Motor neuron (in vitro differentiated cells): ENCODE measurements around the gene TCEAL8. TPM values are rescaled to one million over a fixed set of nuclear protein-coding genes. Genes with fewer than 3 reads are reported as not detected.

Source experiments
- ATAC-seq, 8 experiments: fragments of 200-7000 bp; cut with Tn5 transposase; replicated peaks in 6 of 8; 2 replicates each; pipeline ENCODE4 v1.8.0; 2021; ENCODE audit warnings: mild to moderate bottlenecking in 8 of 8, moderate library complexity in 8 of 8
- H3K27ac ChIP-seq, 2 donors: fragments of 250-450 bp; sonication (Bioruptor Pico); 2 replicates each; pipeline ENCODE4 v1.9.0; 2021; ENCODE audit warnings: antibody characterized with exemption in 2 of 2, mild to moderate bottlenecking in 2 of 2, moderate library complexity in 1 of 2
- H3K4me1 ChIP-seq, 2 donors: fragments of 250-450 bp; sonication (Bioruptor Pico); replicated peaks in 1 of 2; 2 replicates each; pipeline ENCODE4 v1.6.1; 2021; ENCODE audit warnings: antibody characterized with exemption in 2 of 2, mild to moderate bottlenecking in 2 of 2, moderate library complexity in 1 of 2
- H3K4me3 ChIP-seq, 5 donors: fragments of 250-450 bp; sonication (Bioruptor Pico); 2 replicates each; pipeline ENCODE4 v1.9.0; 2021; ENCODE audit warnings: antibody characterized with exemption in 5 of 5, mild to moderate bottlenecking in 5 of 5, moderate library complexity in 4 of 5
- WGBS, 10 experiments: fragments of 450-650 bp; shearing (Covaris generic); methylation state at CpG; one replicate each; pipeline ENCODE4 v1.0.0; 2022; 5-methylcytosine and 5-hydroxymethylcytosine counted together
- in situ Hi-C, 9 experiments: fragments of 400-800 bp; cut with MboI; loops; one replicate each; pipeline ENCODE4 v1.15.0; 2021; ENCODE audit warnings: low sequenced_read_pairs in 9 of 9, low pct_unique_long_range_greater_than_20kb in 2 of 9; ENCODE audit not compliant: unreplicated experiment in 9 of 9
- total RNA-seq, 8 experiments: library from RNA; unstranded; fragments of 300-600 nt; gene quantifications; 2 replicates each; pipeline versions ENCODE4 v1.2.3 to v1.2.4, GENCODE V29; 2022

The TCEAL8 gene
- total RNA-seq, 8 experiments from 2014 or later: 69.1 to 145 (median 105) TPM

GRCh38 chrX:103210056-103210455 is 44.9 kb downstream of the TCEAL8 start:
- 40 to 100% (median 51%) methylated on average over 1 to 4 of the region's 5 CpGs; no CpG with 5 or more reads in 6 of the 10 experiments for WGBS, 10 experiments
- no peak for ATAC-seq
- no peaks in the 10 kb centered on the region for H3K4me1 ChIP-seq
- no peak overlapping the region for H3K4me3 ChIP-seq
- in situ Hi-C loops: no loop called here
- no peak overlapping the region for H3K27ac ChIP-seq

Other genes starting within 250 kb of the TCEAL8 start
- gene BEX1, start 191.0 kb downstream of the TCEAL8 start, total RNA-seq: 100 to 1,000 TPM in 5 of 8 experiments, 1 to 10 TPM in 1, not detected in 2; 8.8 to 352 (median 299) TPM
- gene NXF3, start 162.0 kb downstream of the TCEAL8 start, total RNA-seq: 10 to 100 TPM in 1 of 8 experiments, under 1 TPM in 3, not detected in 4; 0.24 to 34.6 (median 0.35) TPM
- 100 to 1,000 TPM in 5 of 8 experiments, 10 to 100 TPM in 1, 1 to 10 TPM in 1, under 1 TPM in 1; 0.56 to 199 (median 110) TPM for gene BEX4, start 40.0 kb downstream of the TCEAL8 start, total RNA-seq
- gene TCEAL5, start 21.6 kb upstream of the TCEAL8 start, total RNA-seq: 10 to 100 TPM in 5 of 8 experiments, 1 to 10 TPM in 2, under 1 TPM in 1; 0.87 to 47.2 (median 11.4) TPM
- gene BEX2, start 55.8 kb upstream of the TCEAL8 start, total RNA-seq: 100 to 1,000 TPM in 4 of 8 experiments, 10 to 100 TPM in 3, 1 to 10 TPM in 1; 1.5 to 166 (median 99.5) TPM
- gene TCEAL7, start 75.1 kb upstream of the TCEAL8 start, total RNA-seq: 10 to 100 TPM in 6 of 8 experiments, 1 to 10 TPM in 1, not detected in 1; 9.5 to 65.1 (median 34.1) TPM
- gene TCEAL9, start 101.4 kb upstream of the TCEAL8 start, total RNA-seq: 100 to 1,000 TPM in 2 of 8 experiments, 10 to 100 TPM in 6; 50.0 to 157 (median 69.9) TPM
- 100 to 1,000 TPM in 7 of 8 experiments, 10 to 100 TPM in 1; 70.9 to 433 (median 289) TPM for gene BEX3, start 121.4 kb upstream of the TCEAL8 start, total RNA-seq